IMR-90 (cell line): Measurements from ENCODE around the gene ACADS. TPM values are rescaled to one million over a fixed set of nuclear protein-coding genes. Genes with fewer than 3 reads are reported as not detected.

ENCODE experiments used
- ATAC-seq: fragments of 200-7000 bp; cut with Tn5 transposase; 2 replicates; pipeline ENCODE4 v1.9.1; 2020; ENCODE audit warnings: low read depth, mild to moderate bottlenecking, moderate library complexity
- BruUV-seq: library from RNA; stranded (reverse); fragments of 400-500 nt; replicated peaks from 2 replicates; lab custom pipeline; 2021; lab: Mats Ljungman, UMichigan
- CTCF ChIA-PET: fragments of 300-600 bp; formaldehyde crosslinking; extraction: SDS; loops from one replicate; lab custom pipeline; 2021; ENCODE audit warnings: antibody characterized with exemption; lab: Yijun Ruan, JAX
- POLR2A ChIA-PET: fragments of 300-600 bp; sonication (Branson Sonifier 250); formaldehyde crosslinking; loops from one replicate; lab custom pipeline; 2022; ENCODE audit warnings: antibody characterized with exemption; ENCODE audit not compliant: unreplicated experiment; lab: Charles Lee
- DNase-seq: peaks from one replicate; pipeline ENCODE4 v3.0.0; 2013
- H2AFZ ChIP-seq: replicated peaks from 2 replicates; pipeline ENCODE3; 2013; ENCODE audit warnings: low read length, mild to moderate bottlenecking; ENCODE audit not compliant: poor library complexity
- H2AK5ac ChIP-seq: 2 replicates; pipeline ENCODE4 v1.6.1; 2013; ENCODE audit warnings: low read depth, low read length, inconsistent platforms
- H2AK9ac ChIP-seq: replicated peaks from 2 replicates; pipeline ENCODE3; 2013; ENCODE audit warnings: mild to moderate bottlenecking, low read depth, low read length, moderate library complexity; ENCODE audit not compliant: poor library complexity
- H2BK120ac ChIP-seq: 2 replicates; pipeline ENCODE4 v1.6.1; 2013; ENCODE audit warnings: low read depth, low read length, inconsistent platforms
- H2BK15ac ChIP-seq: 3 replicates; pipeline ENCODE4 v1.6.1; 2013; ENCODE audit warnings: low read depth, low read length, inconsistent platforms
- H2BK20ac ChIP-seq: 2 replicates; pipeline ENCODE4 v1.6.1; 2013; ENCODE audit warnings: low read depth, mild to moderate bottlenecking, inconsistent platforms, low read length, moderate library complexity
- H2BK5ac ChIP-seq: 2 replicates; pipeline ENCODE4 v1.6.1; 2013; ENCODE audit warnings: mild to moderate bottlenecking, low read depth, low read length, inconsistent platforms; ENCODE audit not compliant: poor library complexity, severe bottlenecking
- H3K14ac ChIP-seq: replicated peaks from 2 replicates; pipeline ENCODE4 v1.6.1; 2013; ENCODE audit warnings: low read depth, low read length, inconsistent platforms
- H3K18ac ChIP-seq: 2 replicates; pipeline ENCODE4 v1.6.1; 2013; ENCODE audit warnings: low read depth, low read length, control low read depth
- H3K23ac ChIP-seq: 2 replicates; pipeline ENCODE4 v1.6.1; 2013; ENCODE audit warnings: low read depth, low read length, inconsistent platforms
- H3K27ac ChIP-seq: 2 replicates; pipeline ENCODE4 v1.5.1; 2013; ENCODE audit warnings: mild to moderate bottlenecking, control low read depth, low read length; ENCODE audit not compliant: insufficient read depth
- H3K27me3 ChIP-seq: 2 replicates; pipeline ENCODE4 v1.6.1; 2013; ENCODE audit warnings: low read length; ENCODE audit not compliant: control insufficient read depth, insufficient read depth
- H3K36me3 ChIP-seq: 2 replicates; pipeline ENCODE4 v1.6.1; 2013; ENCODE audit warnings: low read length, mixed read lengths; ENCODE audit not compliant: control insufficient read depth, insufficient read depth
- H3K4ac ChIP-seq: 2 replicates; pipeline ENCODE4 v1.6.1; 2013; ENCODE audit warnings: low read depth, low read length, inconsistent platforms
- H3K4me1 ChIP-seq: 2 replicates; pipeline ENCODE4 v1.6.1; 2013; ENCODE audit warnings: low read length, mixed read lengths; ENCODE audit not compliant: control insufficient read depth, insufficient read depth
- H3K4me2 ChIP-seq: 2 replicates; pipeline ENCODE4 v1.6.1; 2013; ENCODE audit warnings: low read depth, mild to moderate bottlenecking, control low read depth, low read length, moderate library complexity
- H3K4me3 ChIP-seq: 2 replicates; pipeline ENCODE4 v1.5.1; 2013; ENCODE audit warnings: low read depth, mild to moderate bottlenecking, control low read depth, low read length, moderate library complexity; ENCODE audit not compliant: insufficient read depth
- H3K56ac ChIP-seq: 2 replicates; pipeline ENCODE4 v1.6.1; 2013; ENCODE audit warnings: low read length, inconsistent platforms; ENCODE audit not compliant: insufficient read depth; ENCODE audit errors: extremely low read depth
- H3K79me1 ChIP-seq, 2 experiments: 2 replicates each; pipeline ENCODE4 v1.6.1; 2013; ENCODE audit warnings: low read length in 2 of 2, inconsistent platforms in 1 of 2, low read depth in 1 of 2
- H3K9ac ChIP-seq: 2 replicates; pipeline ENCODE4 v1.6.1; 2013; ENCODE audit warnings: low read depth, low read length, control low read depth
- H3K9me1 ChIP-seq: 2 replicates; pipeline ENCODE4 v1.6.1; 2013; ENCODE audit warnings: low read length, inconsistent platforms; ENCODE audit not compliant: insufficient read depth
- H3K9me3 ChIP-seq: 2 replicates; pipeline ENCODE4 v1.6.1; 2013; ENCODE audit warnings: low read length; ENCODE audit not compliant: control insufficient read depth, insufficient read depth
- H4K20me1 ChIP-seq: 2 replicates; pipeline ENCODE4 v1.6.1; 2013; ENCODE audit warnings: low read length, inconsistent platforms; ENCODE audit not compliant: insufficient read depth
- H4K5ac ChIP-seq: 2 replicates; pipeline ENCODE4 v1.6.1; 2013; ENCODE audit warnings: mild to moderate bottlenecking, low read depth, low read length, control low read depth
- H4K8ac ChIP-seq, 2 experiments: 2 replicates each; pipeline ENCODE4 v1.6.1; 2013; ENCODE audit warnings: low read depth in 2 of 2, low read length in 2 of 2, control low read depth in 1 of 2, inconsistent platforms in 1 of 2
- H4K91ac ChIP-seq: 2 replicates; pipeline ENCODE4 v1.6.1; 2013; ENCODE audit warnings: low read depth, low read length, inconsistent platforms; ENCODE audit not compliant: insufficient read depth
- BHLHE40 ChIP-seq: fragments of 150-350 bp; IDR thresholded peaks from 2 replicates; pipeline ENCODE4 v1.6.1; 2016; ENCODE audit warnings: mild to moderate bottlenecking, low read depth, low read length
- CEBPB ChIP-seq: IDR thresholded peaks from 2 replicates; pipeline ENCODE4 v1.6.1; 2012; ENCODE audit warnings: low read depth, low read length, improper control_type of control experiment
- CHD1 ChIP-seq: IDR thresholded peaks from 2 replicates; pipeline ENCODE4 v1.6.1; 2012; ENCODE audit warnings: low read depth, low read length, improper control_type of control experiment
- FOS ChIP-seq: fragments of 150-350 bp; IDR thresholded peaks from 2 replicates; pipeline ENCODE4 v1.6.1; 2016; ENCODE audit warnings: low read depth, low read length
- MAFK ChIP-seq: IDR thresholded peaks from 2 replicates; pipeline ENCODE4 v1.6.1; 2012; ENCODE audit warnings: low read depth, low read length, improper control_type of control experiment
- MAZ ChIP-seq: IDR thresholded peaks from 2 replicates; pipeline ENCODE4 v1.6.1; 2012; ENCODE audit warnings: low read depth, mild to moderate bottlenecking, low read length, improper control_type of control experiment, moderate library complexity, borderline replicate concordance
- MXI1 ChIP-seq: IDR thresholded peaks from 2 replicates; pipeline ENCODE4 v1.6.1; 2012; ENCODE audit warnings: low read depth, mild to moderate bottlenecking, low read length, moderate library complexity, borderline replicate concordance
- NFE2L2 ChIP-seq: fragments of 150-350 bp; IDR thresholded peaks from 2 replicates; pipeline ENCODE4 v1.6.1; 2016; ENCODE audit warnings: low read depth, mild to moderate bottlenecking, low read length
- POLR2A ChIP-seq: IDR thresholded peaks from 2 replicates; pipeline ENCODE4 v1.6.1; 2012; ENCODE audit warnings: mild to moderate bottlenecking, low read depth, low read length
- RAD21 ChIP-seq: IDR thresholded peaks from 2 replicates; pipeline ENCODE4 v1.6.1; 2012; ENCODE audit warnings: low read length, improper control_type of control experiment
- RCOR1 ChIP-seq: IDR thresholded peaks from 2 replicates; pipeline ENCODE4 v1.6.1; 2012; ENCODE audit warnings: mild to moderate bottlenecking, low read length, improper control_type of control experiment; ENCODE audit not compliant: insufficient replicate concordance
- RFX5 ChIP-seq: IDR thresholded peaks from 2 replicates; pipeline ENCODE4 v1.8.0; 2012; ENCODE audit warnings: low read depth, mild to moderate bottlenecking, low read length, moderate library complexity
- SMC3 ChIP-seq: fragments of 150-350 bp; IDR thresholded peaks from 2 replicates; pipeline ENCODE4 v1.6.1; 2016; ENCODE audit warnings: low read depth, mild to moderate bottlenecking, antibody characterized with exemption, low read length, moderate library complexity
- WGBS, 2 experiments: methylation state at CpG; one replicate each; pipeline versions ENCODE4 v1.1.5 to v1.1.7; 2013; ENCODE audit warnings: missing lambda C conversion rate in 2 of 2; ENCODE audit not compliant: insufficient read length in 1 of 2; ENCODE audit errors: extremely low coverage in 2 of 2; 5-methylcytosine and 5-hydroxymethylcytosine counted together
- dilution Hi-C: fragments of 300-500 bp; cut with HindIII; formaldehyde crosslinking; loops from one replicate; pipeline ENCODE4 v1.14.3; 2018; ENCODE audit warnings: low sequenced_read_pairs; ENCODE audit not compliant: unreplicated experiment
- in situ Hi-C: fragments of 300-500 bp; cut with MboI; formaldehyde crosslinking; loops from 3 replicates; pipeline ENCODE4 v1.14.3; 2019; ENCODE audit warnings: low sequenced_read_pairs, inconsistent platforms, mixed read lengths
- intact Hi-C: fragments of 100-400 bp; cut with micrococcal nuclease; formaldehyde crosslinking; loops from 2 replicates; pipeline ENCODE4 v1.10.0; 2022
- polyA plus RNA-seq, 3 experiments: library from polyadenylated mRNA; depleted of rRNA; stranded (reverse); fragments of >200 nt; gene quantifications; 2 replicates each; pipeline ENCODE4 v1.2.3, GENCODE V29; 2012; ENCODE audit warnings: low replicate concordance in 1 of 3
- total RNA-seq: library from RNA; depleted of rRNA; stranded (reverse); fragments of >200 nt; gene quantifications from 2 replicates; pipeline ENCODE4 v1.2.3, GENCODE V29; 2012
- TF ChIP-seq, protein P1 (sequence below): fragments of 150-350 bp; IDR thresholded peaks from 2 replicates; pipeline ENCODE4 v1.6.1; 2016; ENCODE audit warnings: low read depth, mild to moderate bottlenecking, low read length, moderate library complexity, borderline replicate concordance
- TF ChIP-seq, protein P2 (sequence below): fragments of 150-350 bp; IDR thresholded peaks from 2 replicates; pipeline ENCODE4 v1.6.1; 2017; ENCODE audit warnings: mild to moderate bottlenecking, antibody characterized with exemption, low read length, low read depth
- TF ChIP-seq, protein P3 (sequence below): conservative IDR thresholded peaks from 2 replicates; pipeline ENCODE4 v1.5.1; 2012; ENCODE audit warnings: mild to moderate bottlenecking, low read depth, low read length, improper control_type of control experiment

The ACADS gene
- total and polyA plus RNA-seq, 2 of the 4 experiments (the other 2 are of a cell fraction) = 2.9 to 5.5 TPM

- no peak overlapping the region for H3K4me3 ChIP-seq
- no peaks in the 10 kb centered on the region for H3K27me3 ChIP-seq
- ChIA-PET CTCF (no interaction called here), POLR2A (no interaction called here)
- no peaks in the 10 kb centered on the region for H3K9me3 ChIP-seq
- no peak overlapping the region for H2AFZ ChIP-seq
- no peak overlapping the region for H2BK5ac ChIP-seq
- no peak overlapping the region for H2BK15ac ChIP-seq
- H3K36me3 ChIP-seq = no peaks in the 10 kb centered on the region; the same call in 1 of the 2 replicates
- no peak overlapping the region for H3K9ac ChIP-seq
- H3K14ac ChIP-seq = no peak overlapping the region
- 73% methylated on average over 8 of the region's 16 CpGs; no CpG with 5 or more reads in 1 of the 2 experiments for WGBS, 2 experiments
- no peaks in the 10 kb centered on the region for H3K79me1 ChIP-seq
- H2AK9ac ChIP-seq = no peak overlapping the region
- ATAC-seq (no peak), DNase-seq (no peak)
- H2BK20ac ChIP-seq = no peak overlapping the region
- no peak overlapping the region for H4K91ac ChIP-seq
- no peaks in the 10 kb centered on the region for H3K4me1 ChIP-seq
- H3K4ac ChIP-seq = no peak overlapping the region
- H3K23ac ChIP-seq = no peak overlapping the region
- no peak overlapping the region for H3K27ac ChIP-seq
- no peak overlapping the region for H3K4me2 ChIP-seq
- no peak overlapping the region for H3K56ac ChIP-seq
- no peak overlapping the region for H2BK120ac ChIP-seq
- TF ChIP-seq NFE2L2 = no peak
- no peak for TF ChIP-seq MAZ
- TF ChIP-seq BHLHE40 = no peak
- TF ChIP-seq, protein P1, sequence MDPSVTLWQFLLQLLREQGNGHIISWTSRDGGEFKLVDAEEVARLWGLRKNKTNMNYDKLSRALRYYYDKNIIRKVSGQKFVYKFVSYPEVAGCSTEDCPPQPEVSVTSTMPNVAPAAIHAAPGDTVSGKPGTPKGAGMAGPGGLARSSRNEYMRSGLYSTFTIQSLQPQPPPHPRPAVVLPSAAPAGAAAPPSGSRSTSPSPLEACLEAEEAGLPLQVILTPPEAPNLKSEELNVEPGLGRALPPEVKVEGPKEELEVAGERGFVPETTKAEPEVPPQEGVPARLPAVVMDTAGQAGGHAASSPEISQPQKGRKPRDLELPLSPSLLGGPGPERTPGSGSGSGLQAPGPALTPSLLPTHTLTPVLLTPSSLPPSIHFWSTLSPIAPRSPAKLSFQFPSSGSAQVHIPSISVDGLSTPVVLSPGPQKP = no peak
- TF ChIP-seq, protein P2, sequence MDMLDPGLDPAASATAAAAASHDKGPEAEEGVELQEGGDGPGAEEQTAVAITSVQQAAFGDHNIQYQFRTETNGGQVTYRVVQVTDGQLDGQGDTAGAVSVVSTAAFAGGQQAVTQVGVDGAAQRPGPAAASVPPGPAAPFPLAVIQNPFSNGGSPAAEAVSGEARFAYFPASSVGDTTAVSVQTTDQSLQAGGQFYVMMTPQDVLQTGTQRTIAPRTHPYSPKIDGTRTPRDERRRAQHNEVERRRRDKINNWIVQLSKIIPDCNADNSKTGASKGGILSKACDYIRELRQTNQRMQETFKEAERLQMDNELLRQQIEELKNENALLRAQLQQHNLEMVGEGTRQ = no peak
- TF ChIP-seq RCOR1 = no peak
- TF ChIP-seq CHD1 = no peak
- TF ChIP-seq RFX5 = no peak
- no peak for TF ChIP-seq MXI1
- TF ChIP-seq, protein P3, sequence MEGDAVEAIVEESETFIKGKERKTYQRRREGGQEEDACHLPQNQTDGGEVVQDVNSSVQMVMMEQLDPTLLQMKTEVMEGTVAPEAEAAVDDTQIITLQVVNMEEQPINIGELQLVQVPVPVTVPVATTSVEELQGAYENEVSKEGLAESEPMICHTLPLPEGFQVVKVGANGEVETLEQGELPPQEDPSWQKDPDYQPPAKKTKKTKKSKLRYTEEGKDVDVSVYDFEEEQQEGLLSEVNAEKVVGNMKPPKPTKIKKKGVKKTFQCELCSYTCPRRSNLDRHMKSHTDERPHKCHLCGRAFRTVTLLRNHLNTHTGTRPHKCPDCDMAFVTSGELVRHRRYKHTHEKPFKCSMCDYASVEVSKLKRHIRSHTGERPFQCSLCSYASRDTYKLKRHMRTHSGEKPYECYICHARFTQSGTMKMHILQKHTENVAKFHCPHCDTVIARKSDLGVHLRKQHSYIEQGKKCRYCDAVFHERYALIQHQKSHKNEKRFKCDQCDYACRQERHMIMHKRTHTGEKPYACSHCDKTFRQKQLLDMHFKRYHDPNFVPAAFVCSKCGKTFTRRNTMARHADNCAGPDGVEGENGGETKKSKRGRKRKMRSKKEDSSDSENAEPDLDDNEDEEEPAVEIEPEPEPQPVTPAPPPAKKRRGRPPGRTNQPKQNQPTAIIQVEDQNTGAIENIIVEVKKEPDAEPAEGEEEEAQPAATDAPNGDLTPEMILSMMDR = no peak
- TF ChIP-seq FOS = no peak
- TF ChIP-seq CEBPB = no peak
- no peak for TF ChIP-seq RAD21
- no peak for TF ChIP-seq MAFK
- TF ChIP-seq POLR2A = no peak
- TF ChIP-seq SMC3 = no peak
- dilution Hi-C loops (no loop called here), in situ Hi-C loops (no loop called here), intact Hi-C loops (no loop called here)
- no peaks in the 10 kb centered on the region for H4K20me1 ChIP-seq
- no TSS peak for BruUV-seq
- H4K5ac ChIP-seq = no peak overlapping the region
- H4K8ac ChIP-seq = no peak overlapping the region
- no peaks in the 10 kb centered on the region for H3K9me1 ChIP-seq
- no peak overlapping the region for H3K18ac ChIP-seq
- H2AK5ac ChIP-seq = no peak overlapping the region
Measured at GRCh38 chr12:120739821-120740613, 14.4 kb downstream of the ACADS start.
